NOMO-1 treated with DMSO at 0.1 percent for 48 hours (cell line): ENCODE results near the gene ACO1.

ENCODE experiments used
- DNase-seq: peaks from one replicate; lab custom pipeline; 2025; ENCODE audit not compliant: unreplicated experiment; lab: John Stamatoyannopoulos, UW

The ACO1 gene

GRCh38 chr9:32414856-32415255, 30.4 kb downstream of the ACO1 start:
- DNase-seq, result no peak

- no peak for DNase-seq
These were observed 35.5 kb downstream of the ACO1 start for GRCh38 chr9:32419921-32420320.

GRCh38 chr9:32422237-32422806, 37.9 kb downstream of the ACO1 start:
- DNase-seq, result no peak

- DNase-seq, result no peak
These were observed 38.9 kb downstream of the ACO1 start for GRCh38 chr9:32423371-32423770.

- no peak for DNase-seq
These were observed 40.2 kb downstream of the ACO1 start for GRCh38 chr9:32424616-32425015.

- no peak for DNase-seq
These were observed 42.0 kb downstream of the ACO1 start for GRCh38 chr9:32426278-32426939.

GRCh38 chr9:32427111-32427873, 42.8 kb downstream of the ACO1 start:
- no peak for DNase-seq

- DNase-seq, result no peak
These were observed 46.3 kb downstream of the ACO1 start for GRCh38 chr9:32430720-32431119.

- DNase-seq, result no peak
These were observed 46.8 kb downstream of the ACO1 start for GRCh38 chr9:32431196-32431595.

GRCh38 chr9:32431940-32432555, 47.6 kb downstream of the ACO1 start:
- DNase-seq, result no peak

GRCh38 chr9:32434892-32435291, 50.4 kb downstream of the ACO1 start:
- DNase-seq, result no peak

GRCh38 chr9:32441678-32442077, 57.2 kb downstream of the ACO1 start:
- DNase-seq, result no peak

GRCh38 chr9:32442433-32442832, 58.0 kb downstream of the ACO1 start:
- DNase-seq, result no peak

GRCh38 chr9:32449969-32450368, 65.5 kb downstream of the ACO1 start:
- DNase-seq, result no peak

GRCh38 chr9:32454280-32454679, 69.8 kb downstream of the ACO1 start:
- no peak for DNase-seq

GRCh38 chr9:32455738-32456137, 71.3 kb downstream of the ACO1 start:
- no peak for DNase-seq

GRCh38 chr9:32456564-32456963, 72.1 kb downstream of the ACO1 start:
- no peak for DNase-seq

GRCh38 chr9:32463500-32464293, 79.3 kb downstream of the ACO1 start:
- no peak for DNase-seq

GRCh38 chr9:32468740-32469139, 84.3 kb downstream of the ACO1 start:
- peak; percentile 13 for DNase-seq

GRCh38 chr9:32472344-32472743, 87.9 kb downstream of the ACO1 start:
- no peak for DNase-seq

- DNase-seq, result peak; percentile 31
These were observed 98.9 kb downstream of the ACO1 start for GRCh38 chr9:32483343-32483742.
